Right ventricle myocardium superior (tissue), 1 donor: ENCODE data around the gene POMT2. TPM values are rescaled to one million over a fixed set of nuclear protein-coding genes. Genes with fewer than 3 reads are reported as not detected.
"Not testable (repeated sequence)": the region's sequence is repeated elsewhere in the genome, so short reads cannot be mapped to it uniquely, and the experiment has no call there.

Experiments
- ATAC-seq: fragments of 200-7000 bp; cut with Tn5 transposase; one replicate; pipeline ENCODE4 v1.9.1; 2020; ENCODE audit warnings: mild to moderate bottlenecking; ENCODE audit not compliant: poor library complexity
- DNase-seq: peaks from one replicate; pipeline ENCODE4 v3.0.0-alpha.2; 2020
- intact Hi-C: fragments of 100-400 bp; cut with DNase I; formaldehyde crosslinking; loops from one replicate; pipeline ENCODE4 v1.11.2; 2022
- long read RNA-seq: library from polyadenylated mRNA; unstranded; transcript quantifications from one replicate; pipeline ENCODE4 v2.0.0, GENCODE V29; 2021
- total RNA-seq: library from RNA; stranded (reverse); fragmentation: NEBNext Ultra II Directional; extraction: Animal tissue kit (Norgen Biotek cat#: 25700); gene quantifications from one replicate; pipeline ENCODE4 v1.2.1, GENCODE V29; 2021
- donor health status: DM: no; HTN: yes; CAD: no; lungs with severe emphysema.

POMT2 gene, protein sequence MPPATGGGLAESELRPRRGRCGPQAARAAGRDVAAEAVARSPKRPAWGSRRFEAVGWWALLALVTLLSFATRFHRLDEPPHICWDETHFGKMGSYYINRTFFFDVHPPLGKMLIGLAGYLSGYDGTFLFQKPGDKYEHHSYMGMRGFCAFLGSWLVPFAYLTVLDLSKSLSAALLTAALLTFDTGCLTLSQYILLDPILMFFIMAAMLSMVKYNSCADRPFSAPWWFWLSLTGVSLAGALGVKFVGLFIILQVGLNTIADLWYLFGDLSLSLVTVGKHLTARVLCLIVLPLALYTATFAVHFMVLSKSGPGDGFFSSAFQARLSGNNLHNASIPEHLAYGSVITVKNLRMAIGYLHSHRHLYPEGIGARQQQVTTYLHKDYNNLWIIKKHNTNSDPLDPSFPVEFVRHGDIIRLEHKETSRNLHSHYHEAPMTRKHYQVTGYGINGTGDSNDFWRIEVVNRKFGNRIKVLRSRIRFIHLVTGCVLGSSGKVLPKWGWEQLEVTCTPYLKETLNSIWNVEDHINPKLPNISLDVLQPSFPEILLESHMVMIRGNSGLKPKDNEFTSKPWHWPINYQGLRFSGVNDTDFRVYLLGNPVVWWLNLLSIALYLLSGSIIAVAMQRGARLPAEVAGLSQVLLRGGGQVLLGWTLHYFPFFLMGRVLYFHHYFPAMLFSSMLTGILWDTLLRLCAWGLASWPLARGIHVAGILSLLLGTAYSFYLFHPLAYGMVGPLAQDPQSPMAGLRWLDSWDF
- total RNA-seq, result 19.7 TPM
- long read RNA-seq, full-length matches to known transcripts, result 14 of 21 reads
- long read RNA-seq, partial matches to known transcripts, result 1 of 21 reads
- long read RNA-seq, other reads (novel, unspliced or antisense), result 6 of 21 reads

DNA sequence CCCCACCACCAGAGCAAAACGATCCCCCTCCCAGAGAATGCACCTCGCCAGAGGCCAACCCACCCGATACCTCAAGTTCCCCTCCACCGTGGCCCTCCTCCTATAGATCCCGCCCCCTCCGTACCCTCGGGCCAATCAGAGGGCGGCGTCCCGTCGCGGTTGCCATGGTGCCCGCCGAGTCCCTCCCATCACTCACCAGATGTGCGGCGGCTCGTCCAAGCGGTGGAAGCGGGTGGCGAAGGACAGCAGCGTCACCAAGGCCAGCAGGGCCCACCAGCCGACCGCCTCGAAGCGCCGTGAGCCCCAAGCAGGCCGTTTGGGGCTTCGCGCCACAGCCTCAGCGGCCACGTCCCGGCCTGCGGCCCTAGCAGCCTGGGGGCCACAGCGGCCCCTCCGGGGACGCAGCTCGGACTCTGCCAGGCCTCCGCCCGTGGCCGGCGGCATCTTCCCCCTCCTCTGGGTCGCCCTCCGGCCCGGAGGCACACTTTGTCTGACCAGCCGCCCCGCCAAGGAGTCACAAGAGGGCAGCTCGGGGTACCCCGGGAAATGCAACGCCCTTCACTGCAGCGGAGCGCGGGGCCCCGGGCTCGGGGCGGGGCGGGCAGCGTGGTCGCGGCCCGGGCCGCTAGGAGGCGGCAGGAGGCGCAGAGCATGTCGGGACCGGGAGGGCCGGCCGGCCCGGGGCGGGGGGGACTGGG lies at the start of gene POMT2:
Gene POMT2, minus strand, starts transcription at position 646 of the 698 bp plus-strand sequence. Its CDS starts 202 bp downstream, at position 444.
- intact Hi-C loops, result no loop called here
- DNase-seq (peak; percentile 97), ATAC-seq (peak; percentile 87)

DNA sequence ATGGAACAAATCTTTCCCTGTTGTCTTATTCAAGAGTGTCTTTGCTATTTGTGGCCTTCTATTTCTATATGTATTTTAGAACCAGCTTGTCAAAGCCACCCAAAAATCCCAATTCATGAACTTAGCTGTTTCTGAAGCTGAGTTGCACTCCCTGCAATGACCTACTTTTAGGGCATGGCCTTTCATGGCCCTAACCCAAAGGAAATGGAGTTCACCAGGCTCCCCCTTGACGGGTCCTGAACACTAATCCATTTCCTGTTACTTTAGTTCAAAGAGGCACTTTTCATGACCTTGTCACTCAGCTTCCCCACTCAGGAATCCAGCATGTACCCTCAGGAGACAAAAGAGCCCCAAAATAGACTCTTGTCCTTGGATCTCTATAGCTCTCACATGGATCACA lies 48.6 kb upstream of the POMT2 start:
- no peak for DNase-seq

DNA sequence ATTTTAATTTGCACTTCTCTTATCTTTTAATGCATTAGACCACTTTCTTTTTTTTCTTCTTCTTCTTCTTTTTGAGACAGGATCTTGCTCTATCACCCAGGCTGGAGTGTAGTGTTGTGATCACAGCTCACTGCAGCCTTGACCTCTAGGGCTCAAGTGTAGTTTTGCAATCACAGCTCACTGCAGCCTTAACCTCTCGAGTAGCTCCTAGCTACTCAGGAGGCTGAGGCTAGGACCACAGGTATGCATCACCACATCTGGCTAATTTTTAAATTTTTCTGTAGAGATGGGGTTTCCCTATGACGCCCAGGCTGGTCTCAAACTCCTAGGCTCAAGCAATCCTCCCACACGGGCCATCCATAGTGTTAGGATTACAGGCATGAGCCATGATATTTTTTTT lies 43.5 kb upstream of the POMT2 start:
- ATAC-seq (no peak), DNase-seq (no peak)
- intact Hi-C loops, result no loop called here

More for the DNA sequence above, 48.6 kb upstream of the POMT2 start:
- intact Hi-C loops, result no loop called here
- ATAC-seq, result no peak

DNA sequence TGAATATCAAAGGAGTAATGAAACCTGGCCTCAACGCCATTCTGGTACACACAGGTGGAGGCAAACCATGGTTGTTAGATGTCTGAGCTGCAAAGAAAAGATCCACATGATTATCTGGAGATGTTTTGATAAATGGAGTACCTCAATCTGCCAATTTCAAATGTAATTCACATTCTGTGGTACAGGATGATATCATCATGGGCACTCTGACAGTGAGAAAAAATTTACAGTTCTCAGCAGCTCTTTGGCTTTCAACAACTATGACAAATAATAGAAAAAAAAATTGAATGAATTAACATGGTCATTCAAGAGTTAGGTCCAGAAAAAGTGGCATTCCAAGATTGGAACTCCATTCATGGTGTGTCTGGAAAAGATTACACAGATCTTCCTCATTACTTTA lies 38.9 kb upstream of the POMT2 start:
- intact Hi-C loops, result no loop called here
- no peak for ATAC-seq
- DNase-seq, result no peak

DNA sequence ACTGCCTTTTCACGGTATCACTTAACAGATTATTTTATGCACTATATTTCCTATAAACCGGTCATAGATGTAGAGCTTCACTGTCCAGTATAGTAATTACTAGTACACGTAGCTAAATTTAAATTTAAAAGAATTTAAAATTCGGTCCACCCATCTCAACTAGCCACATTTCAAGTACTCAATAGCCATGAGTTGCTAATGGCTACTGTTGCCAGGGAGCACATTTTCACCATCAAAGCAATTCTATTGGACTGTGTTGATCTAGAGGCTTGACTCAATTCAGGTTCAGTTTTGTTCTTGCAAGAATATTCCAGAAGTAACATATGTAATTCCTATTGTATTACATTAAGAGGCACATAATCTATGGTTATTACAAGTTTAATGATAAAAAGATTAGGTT lies 36.2 kb upstream of the POMT2 start:
- intact Hi-C loops, result no loop called here
- DNase-seq (no peak), ATAC-seq (no peak)

DNA sequence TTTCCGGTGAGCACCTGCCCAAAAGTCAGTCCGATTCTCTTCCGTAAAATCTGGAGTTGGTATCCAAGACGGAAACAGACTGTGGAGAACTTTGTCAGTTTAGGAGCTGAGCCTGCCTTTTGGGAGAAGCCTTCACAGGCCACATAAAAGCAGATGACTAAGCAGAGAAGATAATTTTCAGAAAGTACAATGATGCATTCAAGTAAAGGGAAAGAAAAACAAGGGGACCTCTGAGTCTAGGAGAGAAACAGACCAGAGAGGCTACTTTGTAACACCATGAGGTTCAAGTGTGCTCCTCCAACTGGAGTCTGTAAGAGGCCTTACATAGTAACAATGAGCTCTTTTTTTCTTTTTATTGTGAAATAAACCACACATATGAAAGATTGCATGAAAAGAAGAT lies 35.1 kb upstream of the POMT2 start:
- DNase-seq (no peak), ATAC-seq (no peak)
- intact Hi-C loops, result no loop called here

DNA sequence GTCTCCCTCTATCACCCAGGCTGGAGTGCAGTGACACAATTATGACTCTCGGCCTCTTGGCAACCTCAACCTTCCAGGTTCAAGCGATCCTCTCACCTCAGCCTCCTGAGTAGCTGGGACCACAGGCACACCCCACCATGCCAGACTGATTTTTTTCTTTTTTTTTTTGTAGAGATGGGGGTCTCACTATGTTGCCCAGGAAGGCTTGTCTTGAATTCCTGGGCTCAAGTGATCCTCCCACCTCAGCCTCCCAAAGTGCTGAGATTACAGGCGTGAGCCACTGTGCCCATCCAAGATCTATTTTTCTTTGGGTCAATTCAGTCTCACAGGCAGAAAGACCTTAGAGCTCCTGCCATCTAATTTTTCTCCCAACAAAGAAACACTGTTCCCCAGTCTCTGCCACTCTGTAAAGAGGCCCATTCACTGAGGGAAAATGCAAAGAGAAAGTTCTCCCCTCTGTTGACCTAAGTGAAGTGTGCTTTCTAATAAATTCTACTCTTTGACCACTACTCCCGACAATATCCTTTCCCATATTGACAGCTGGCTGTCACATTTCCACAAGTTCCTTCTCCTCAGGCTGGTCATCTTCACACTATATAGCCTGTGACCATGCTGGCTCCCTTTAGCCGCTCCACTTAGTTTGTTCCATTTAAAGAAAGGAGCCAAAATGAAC lies 32.9 kb upstream of the POMT2 start:
- no peak for ATAC-seq
- intact Hi-C loops, result no loop called here
- no peak for DNase-seq

DNA sequence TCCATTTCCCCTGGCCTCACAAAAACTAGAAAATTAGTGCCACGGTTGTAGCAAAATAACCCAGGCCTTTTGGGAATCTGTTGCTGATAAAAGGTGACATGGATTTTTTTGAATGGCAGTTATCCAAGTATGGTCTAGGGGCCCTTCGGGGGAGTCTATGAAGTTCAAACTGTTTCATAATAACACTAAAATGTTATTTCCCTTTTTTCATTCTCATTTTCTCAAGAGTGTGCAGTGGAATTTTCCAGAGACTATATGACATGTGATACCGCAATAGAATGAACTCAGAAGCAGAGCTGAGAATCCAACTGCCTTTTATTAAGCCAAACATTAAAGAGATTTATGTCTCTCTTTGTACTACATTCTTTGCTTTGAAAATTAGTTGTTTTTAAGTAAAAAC lies 27.1 kb upstream of the POMT2 start:
- DNase-seq (no peak), ATAC-seq (no peak)
- intact Hi-C loops, result no loop called here

DNA sequence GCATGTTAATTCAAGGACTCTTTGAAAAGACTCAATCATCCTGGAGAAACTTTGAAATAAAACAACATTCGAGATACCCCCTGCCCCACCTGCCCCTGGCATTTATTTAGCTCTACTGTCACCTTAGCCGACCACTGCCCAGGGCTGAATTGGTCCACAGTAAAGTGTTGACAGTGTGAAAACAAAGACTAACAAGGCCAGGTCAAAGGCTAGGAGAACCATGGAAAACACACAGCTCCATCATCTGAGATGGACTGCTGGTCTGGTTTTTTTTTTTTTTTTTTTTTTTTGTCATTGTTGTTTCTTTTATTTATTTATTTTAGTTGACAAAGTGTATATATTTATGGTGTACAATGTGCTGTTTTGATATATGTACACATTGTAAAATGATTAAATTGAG lies 25.8 kb upstream of the POMT2 start:
- DNase-seq, result no peak
- intact Hi-C loops, result no loop called here
- ATAC-seq, result no peak

DNA sequence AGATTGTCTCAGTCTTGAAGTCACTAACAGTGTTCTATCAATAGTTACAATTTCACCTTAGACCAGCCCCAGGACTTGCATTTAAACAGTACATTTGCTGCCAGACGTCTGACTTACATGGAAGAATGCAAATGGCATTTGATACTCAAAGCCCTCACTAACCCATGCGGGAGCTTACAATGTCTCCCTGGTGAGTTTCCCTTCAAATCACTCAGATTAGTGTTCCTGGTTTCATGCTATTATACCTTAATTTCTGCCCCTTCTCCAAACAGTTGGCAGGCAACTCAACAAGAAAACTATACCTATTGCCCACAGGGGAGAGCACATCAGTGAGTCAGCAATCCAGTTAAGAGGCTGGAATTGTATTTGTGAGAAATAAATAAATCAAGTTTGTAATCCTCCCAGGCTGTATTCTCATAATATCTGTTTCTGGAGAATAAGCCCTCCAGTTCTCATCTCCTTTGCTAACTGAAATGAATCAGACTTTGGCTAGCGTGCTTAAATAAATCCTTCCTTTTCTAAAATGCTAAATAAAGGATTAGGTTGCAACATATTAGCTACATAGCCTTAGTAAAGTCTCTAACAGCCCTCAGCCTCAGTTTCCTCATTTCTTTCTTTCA lies 23.8 kb upstream of the POMT2 start:
- ATAC-seq (no peak), DNase-seq (no peak)
- intact Hi-C loops, result no loop called here

DNA sequence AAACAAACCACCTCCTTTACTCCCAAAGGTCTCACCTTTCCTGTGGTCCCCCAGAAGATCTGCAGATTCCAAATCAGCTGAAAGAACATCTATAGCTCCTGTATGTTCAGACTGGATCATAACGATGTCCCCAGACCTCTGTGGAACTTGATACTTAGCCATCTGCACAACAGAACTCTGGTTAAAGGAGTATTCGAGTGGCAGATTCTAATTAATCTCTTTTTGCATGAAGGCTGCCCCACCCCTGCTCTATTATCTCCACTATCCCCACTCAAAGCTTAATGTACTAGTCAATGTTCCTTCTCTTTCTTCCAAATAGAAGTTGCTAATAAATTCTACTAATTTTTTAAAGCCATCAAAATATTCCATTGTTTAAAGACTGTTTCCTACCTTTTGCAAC lies 23.0 kb upstream of the POMT2 start:
- intact Hi-C loops, result no loop called here
- no peak for ATAC-seq
- DNase-seq, result no peak

DNA sequence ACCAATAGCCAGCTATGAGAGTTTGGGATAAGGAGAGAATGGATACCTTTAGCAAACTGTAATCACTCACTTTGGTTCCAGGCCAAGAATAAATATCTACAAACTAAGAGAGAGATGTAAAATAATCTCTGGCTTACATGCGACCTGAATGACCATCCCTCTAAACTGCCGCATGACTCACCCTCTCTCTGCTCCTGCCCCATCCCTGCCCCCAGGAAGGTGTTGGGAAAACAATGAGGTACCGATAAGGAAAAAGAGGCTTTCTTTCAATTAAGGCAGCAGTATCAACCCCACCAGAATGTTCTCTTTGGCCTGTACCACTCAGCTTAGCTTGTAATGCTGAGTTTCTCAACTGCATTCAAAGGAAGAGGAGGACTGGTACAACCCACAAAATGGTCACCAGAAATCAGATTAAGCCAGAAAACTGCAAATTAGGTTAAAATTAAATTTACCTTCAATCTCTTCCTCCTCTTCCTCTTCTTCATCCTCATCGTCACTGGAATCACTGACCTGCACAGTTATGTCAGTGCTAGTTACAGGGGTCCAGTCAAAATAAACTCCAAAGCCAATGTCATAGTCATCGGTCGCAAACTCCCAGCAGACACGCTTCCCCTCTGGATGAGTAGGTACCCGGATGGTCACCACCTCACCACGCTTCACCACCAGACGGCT lies 22.2 kb upstream of the POMT2 start:
- no peak for ATAC-seq
- DNase-seq, result no peak
- intact Hi-C loops, result no loop called here

DNA sequence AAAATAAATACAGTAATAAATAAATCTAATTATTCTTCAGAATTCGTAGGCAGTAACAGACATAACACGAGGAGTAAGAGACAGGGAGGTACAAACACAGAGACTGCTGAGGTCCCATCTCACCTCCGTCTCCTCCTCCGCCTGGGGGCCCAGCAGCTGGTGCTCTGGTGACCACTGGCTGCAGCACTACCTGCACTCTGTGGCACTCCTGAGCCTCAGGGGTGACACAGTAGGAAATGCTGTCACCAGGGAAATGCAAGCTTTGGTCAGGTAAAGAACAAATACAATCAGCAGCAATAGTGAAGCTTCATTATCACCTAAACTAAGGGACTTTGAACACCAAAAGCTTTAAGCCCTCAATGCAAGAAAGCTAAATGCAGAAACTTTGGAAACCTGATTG lies 19.7 kb upstream of the POMT2 start:
- intact Hi-C loops, result no loop called here
- ATAC-seq (no peak), DNase-seq (no peak)

DNA sequence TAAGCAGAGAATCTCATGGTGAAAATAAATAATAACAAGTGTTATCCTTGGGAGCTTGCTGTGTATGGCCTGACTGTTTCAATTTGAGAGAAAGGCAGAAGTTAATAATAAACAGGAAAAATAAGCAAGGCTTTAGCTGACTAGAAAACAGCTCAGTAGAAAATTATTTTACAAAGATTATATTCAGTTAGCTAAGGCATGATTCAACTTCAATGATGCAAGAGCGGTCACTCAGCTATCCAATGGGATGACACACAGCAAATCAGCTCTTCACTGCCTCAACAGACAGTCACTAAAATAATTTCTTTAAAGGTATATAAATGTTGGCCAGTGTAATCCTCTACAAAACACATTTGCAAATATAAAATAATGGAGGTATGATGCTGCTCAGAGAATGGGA lies 18.7 kb upstream of the POMT2 start:
- intact Hi-C loops, result no loop called here
- no peak for ATAC-seq

DNA sequence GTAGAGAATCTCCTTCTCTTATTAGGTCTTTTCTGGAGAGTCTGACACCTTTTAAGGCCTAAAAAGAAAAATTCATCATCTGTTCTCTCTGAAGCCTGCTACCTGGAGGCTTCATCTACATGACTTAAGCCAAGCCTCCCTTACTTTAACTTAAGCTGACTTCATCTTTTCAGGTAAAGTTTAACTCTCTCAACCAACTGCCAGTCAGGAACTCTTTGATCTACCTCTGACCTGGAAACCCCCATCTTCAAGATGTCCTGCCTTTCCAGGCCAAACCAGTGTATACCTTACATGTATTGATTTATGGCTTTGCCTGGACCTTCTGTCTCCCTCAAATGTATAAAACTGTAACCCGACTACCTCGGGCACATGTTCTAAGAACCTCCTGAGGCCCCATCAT lies 17.6 kb upstream of the POMT2 start:
- intact Hi-C loops, result no loop called here
- no peak for DNase-seq
- ATAC-seq, result no peak

More for the DNA sequence above, 18.7 kb upstream of the POMT2 start:
- no peak for DNase-seq

DNA sequence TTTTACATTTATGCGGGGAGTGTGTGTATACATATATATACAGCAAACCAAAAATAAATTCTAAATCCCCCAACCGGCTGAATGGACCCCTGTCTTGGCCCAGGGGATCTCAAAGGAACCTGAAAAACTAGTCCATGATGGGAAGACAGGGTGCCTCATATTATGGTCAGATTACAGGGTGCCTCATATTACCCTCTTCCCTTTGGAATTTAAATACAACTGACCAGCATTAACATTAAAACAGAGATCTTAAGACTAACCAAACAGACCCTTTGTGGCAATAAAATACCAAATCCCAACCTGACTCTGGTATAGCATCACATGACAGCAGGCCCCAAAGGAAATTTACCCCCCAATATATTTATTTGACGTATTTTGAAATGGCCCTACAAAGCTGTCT lies 17.2 kb upstream of the POMT2 start:
- ATAC-seq (no peak), DNase-seq (no peak)
- intact Hi-C loops, result no loop called here

DNA sequence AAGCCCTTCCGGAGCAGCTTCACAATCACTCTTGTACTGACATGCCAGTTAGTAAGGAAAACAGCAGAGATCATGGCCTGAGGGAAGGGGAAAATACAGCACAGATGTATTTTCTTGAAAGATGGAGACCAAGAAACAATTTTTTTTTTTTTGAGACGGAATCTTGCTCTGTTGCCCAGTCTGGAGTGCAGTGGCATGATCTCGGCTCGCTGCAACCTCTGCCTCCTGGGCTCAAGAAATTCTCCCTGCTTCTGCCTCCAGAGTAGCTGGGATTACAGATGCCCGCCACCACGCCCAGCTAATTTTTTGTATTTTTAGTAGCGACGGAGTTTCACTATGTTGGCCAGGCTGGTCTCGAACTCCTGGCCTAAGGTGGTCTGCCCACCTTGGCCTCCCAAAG lies 16.6 kb upstream of the POMT2 start:
- DNase-seq, ATAC-seq, intact Hi-C loops: not testable (repeated sequence)

DNA sequence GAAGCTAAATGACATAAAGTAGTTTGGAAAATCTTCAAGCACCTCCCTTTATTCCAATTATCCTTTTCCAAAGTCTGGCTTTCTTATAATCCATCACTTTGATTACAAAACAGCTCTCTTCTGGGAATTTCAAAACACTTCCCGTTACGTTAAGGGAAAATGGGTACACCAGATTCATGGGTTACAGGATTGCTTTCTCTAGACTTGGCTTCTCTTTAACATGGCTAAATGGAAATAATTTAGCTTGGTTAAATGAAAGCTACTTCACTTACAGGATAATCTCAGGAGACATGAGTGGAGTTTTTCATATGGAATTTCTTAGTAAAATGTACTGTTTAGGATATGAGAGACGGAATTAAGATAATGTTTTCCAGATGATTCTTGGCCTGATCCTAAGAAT lies 14.9 kb upstream of the POMT2 start:
- DNase-seq (no peak), ATAC-seq (no peak)
- intact Hi-C loops, result no loop called here
